Measurements from ENCODE around the gene IFIT1B. TPM values are rescaled to one million over a fixed set of nuclear protein-coding genes. Genes with fewer than 3 reads are reported as not detected.
"Not testable (repeated sequence)": the region's sequence is repeated elsewhere in the genome, so short reads cannot be mapped to it uniquely, and the experiment has no call there.

The IFIT1B gene
- total RNA-seq, 1 experiment from 2014 or later = not detected

- POLR2A ChIA-PET (ENCODE audit: low non-redundant PET) = interaction anchor here (0.7 kb wide), 1 partner anchor 20 kb away, joined by 3 read pairs; no protein-coding TSS in a partner anchor
Observed at GRCh38 chr10:89404104-89405047, 26.5 kb downstream of the IFIT1B start.

GRCh38 chr10:89406178-89406577, 28.3 kb downstream of the IFIT1B start:
- H3K9me3 ChIP-seq (ENCODE audit: low read depth, low read length, poor library complexity, severe bottlenecking); H3K4me1 ChIP-seq (ENCODE audit: insufficient read depth, low read length, poor library complexity, severe bottlenecking); H3K4me3 ChIP-seq (ENCODE audit: low read depth, low read length, poor library complexity, severe bottlenecking); DNase-seq (ENCODE audit: low spot score); CTCF ChIA-PET; BruUV-seq (replicated peaks); POLR2A ChIA-PET (ENCODE audit: low non-redundant PET); intact Hi-C loops (cut with micrococcal nuclease; ENCODE audit: unreplicated experiment); H3K27me3 ChIP-seq (replicated peaks; ENCODE audit: insufficient read depth, low read depth, low read length, poor library complexity); H3K36me3 ChIP-seq (ENCODE audit: insufficient read depth, low read length, poor library complexity, severe bottlenecking); H3K27ac ChIP-seq (ENCODE audit: low read depth, low read length, poor library complexity, severe bottlenecking): not testable (repeated sequence)

More at GRCh38 chr10:89404104-89405047, 26.5 kb downstream of the IFIT1B start:
- H3K4me1 ChIP-seq (ENCODE audit: insufficient read depth, low read length, poor library complexity, severe bottlenecking) = no peaks in the 10 kb centered on the region
- intact Hi-C loops (cut with micrococcal nuclease; ENCODE audit: unreplicated experiment) = no loop called here
- H3K27ac ChIP-seq (ENCODE audit: low read depth, low read length, poor library complexity, severe bottlenecking) = no peak overlapping the region
- no peaks in the 10 kb centered on the region for H3K36me3 ChIP-seq (ENCODE audit: insufficient read depth, low read length, poor library complexity, severe bottlenecking)
- CTCF ChIA-PET = no interaction called here
- no peak for DNase-seq (ENCODE audit: low spot score)
- H3K9me3 ChIP-seq (ENCODE audit: low read depth, low read length, poor library complexity, severe bottlenecking) = no peaks in the 10 kb centered on the region
- H3K4me3 ChIP-seq (ENCODE audit: low read depth, low read length, poor library complexity, severe bottlenecking) = no peak overlapping the region
- no TSS peak for BruUV-seq (replicated peaks)
- H3K27me3 ChIP-seq (replicated peaks; ENCODE audit: insufficient read depth, low read depth, low read length, poor library complexity) = no peaks in the 10 kb centered on the region
- TF ChIP-seq CTCF (conservative IDR thresholded peaks at IDR 0.05; ENCODE audit: low read depth, low read length) (no peak), EZH2 (IDR thresholded peaks at IDR 0.05; ENCODE audit: borderline replicate concordance, low read depth, low read length, poor library complexity, severe bottlenecking) (no peak)

GRCh38 chr10:89407792-89408191, 29.9 kb downstream of the IFIT1B start:
- DNase-seq (ENCODE audit: low spot score); H3K4me1 ChIP-seq (ENCODE audit: insufficient read depth, low read length, poor library complexity, severe bottlenecking); intact Hi-C loops (cut with micrococcal nuclease; ENCODE audit: unreplicated experiment); H3K27ac ChIP-seq (ENCODE audit: low read depth, low read length, poor library complexity, severe bottlenecking); H3K27me3 ChIP-seq (replicated peaks; ENCODE audit: insufficient read depth, low read depth, low read length, poor library complexity); H3K9me3 ChIP-seq (ENCODE audit: low read depth, low read length, poor library complexity, severe bottlenecking); BruUV-seq (replicated peaks); POLR2A ChIA-PET (ENCODE audit: low non-redundant PET); CTCF ChIA-PET; H3K4me3 ChIP-seq (ENCODE audit: low read depth, low read length, poor library complexity, severe bottlenecking); H3K36me3 ChIP-seq (ENCODE audit: insufficient read depth, low read length, poor library complexity, severe bottlenecking): not testable (repeated sequence)

GRCh38 chr10:89409282-89409681, 31.4 kb downstream of the IFIT1B start:
- H3K27me3 ChIP-seq (replicated peaks; ENCODE audit: insufficient read depth, low read depth, low read length, poor library complexity); H3K4me3 ChIP-seq (ENCODE audit: low read depth, low read length, poor library complexity, severe bottlenecking); CTCF ChIA-PET; BruUV-seq (replicated peaks); POLR2A ChIA-PET (ENCODE audit: low non-redundant PET); H3K9me3 ChIP-seq (ENCODE audit: low read depth, low read length, poor library complexity, severe bottlenecking); H3K27ac ChIP-seq (ENCODE audit: low read depth, low read length, poor library complexity, severe bottlenecking); intact Hi-C loops (cut with micrococcal nuclease; ENCODE audit: unreplicated experiment); H3K4me1 ChIP-seq (ENCODE audit: insufficient read depth, low read length, poor library complexity, severe bottlenecking); H3K36me3 ChIP-seq (ENCODE audit: insufficient read depth, low read length, poor library complexity, severe bottlenecking); DNase-seq (ENCODE audit: low spot score): not testable (repeated sequence)

GRCh38 chr10:89410551-89410950, 32.7 kb downstream of the IFIT1B start:
- POLR2A ChIA-PET (ENCODE audit: low non-redundant PET); BruUV-seq (replicated peaks); H3K4me1 ChIP-seq (ENCODE audit: insufficient read depth, low read length, poor library complexity, severe bottlenecking); H3K36me3 ChIP-seq (ENCODE audit: insufficient read depth, low read length, poor library complexity, severe bottlenecking); CTCF ChIA-PET; H3K4me3 ChIP-seq (ENCODE audit: low read depth, low read length, poor library complexity, severe bottlenecking); DNase-seq (ENCODE audit: low spot score); H3K27ac ChIP-seq (ENCODE audit: low read depth, low read length, poor library complexity, severe bottlenecking); H3K9me3 ChIP-seq (ENCODE audit: low read depth, low read length, poor library complexity, severe bottlenecking); H3K27me3 ChIP-seq (replicated peaks; ENCODE audit: insufficient read depth, low read depth, low read length, poor library complexity): not testable (repeated sequence)
- intact Hi-C loops (cut with micrococcal nuclease; ENCODE audit: unreplicated experiment) = loop anchor here (5.0 kb wide), 1 partner anchor 843 kb away; no protein-coding TSS in a partner anchor

GRCh38 chr10:89411135-89411534, 33.3 kb downstream of the IFIT1B start:
- DNase-seq (ENCODE audit: low spot score); CTCF ChIA-PET; H3K27ac ChIP-seq (ENCODE audit: low read depth, low read length, poor library complexity, severe bottlenecking); BruUV-seq (replicated peaks); POLR2A ChIA-PET (ENCODE audit: low non-redundant PET); H3K4me1 ChIP-seq (ENCODE audit: insufficient read depth, low read length, poor library complexity, severe bottlenecking); H3K36me3 ChIP-seq (ENCODE audit: insufficient read depth, low read length, poor library complexity, severe bottlenecking); H3K9me3 ChIP-seq (ENCODE audit: low read depth, low read length, poor library complexity, severe bottlenecking); H3K4me3 ChIP-seq (ENCODE audit: low read depth, low read length, poor library complexity, severe bottlenecking); H3K27me3 ChIP-seq (replicated peaks; ENCODE audit: insufficient read depth, low read depth, low read length, poor library complexity): not testable (repeated sequence)
- intact Hi-C loops (cut with micrococcal nuclease; ENCODE audit: unreplicated experiment) = loop anchor here (5.0 kb wide), 1 partner anchor 844 kb away; no protein-coding TSS in a partner anchor

Data from A673 (cell line).